WTC11 (cell line): ENCODE measurements around the gene FXYD7. TPM values are rescaled to one million over a fixed set of nuclear protein-coding genes. Genes with fewer than 3 reads are reported as not detected.
A peak's percentile ranks its signal among the peaks of the same experiment; 100 is the strongest.

Experiments
- ATAC-seq: fragments of 200-7000 bp; cut with Tn5 transposase; 2 replicates; pipeline ENCODE4 v1.10.0; 2021; ENCODE audit warnings: mild to moderate bottlenecking, moderate library complexity
- CTCF ChIA-PET: fragments of 300-600 bp; sonication (Branson Sonifier 250); formaldehyde crosslinking; loops from one replicate; lab custom pipeline; 2021; ENCODE audit warnings: antibody characterized with exemption; lab: Charles Lee
- POLR2A ChIA-PET: fragments of 350-600 bp; sonication (Branson Sonifier 250); formaldehyde crosslinking; loops from one replicate; lab custom pipeline; 2021; ENCODE audit warnings: antibody characterized with exemption; lab: Charles Lee
- DNase-seq: peaks from one replicate; pipeline ENCODE4 v3.0.0; 2021; ENCODE audit warnings: low spot score
- H3K27ac Mint-ChIP-seq: 2 replicates; pipeline ENCODE4 v1.8.0; 2021; ENCODE audit warnings: mixed read lengths
- H3K27me3 Mint-ChIP-seq: 2 replicates; pipeline ENCODE4 v1.8.0; 2021; ENCODE audit warnings: low read depth, mild to moderate bottlenecking, moderate library complexity, mixed read lengths
- H3K36me3 Mint-ChIP-seq: 2 replicates; pipeline ENCODE4 v1.8.0; 2021; ENCODE audit warnings: mixed read lengths
- H3K4me1 Mint-ChIP-seq: 2 replicates; pipeline ENCODE4 v1.8.0; 2022; ENCODE audit warnings: mixed read lengths
- H3K4me3 Mint-ChIP-seq: 2 replicates; pipeline ENCODE4 v1.8.0; 2021; ENCODE audit warnings: mild to moderate bottlenecking, moderate library complexity, mixed read lengths
- H3K9me3 Mint-ChIP-seq: 2 replicates; pipeline ENCODE4 v1.8.0; 2021; ENCODE audit warnings: mixed read lengths
- CBFB ChIP-seq: sonication (generic); formaldehyde crosslinking; IDR thresholded peaks from 2 replicates; pipeline ENCODE4 v1.8.1; 2022; ENCODE audit warnings: mild to moderate bottlenecking, low read depth, missing genetic modification reagents
- CREM ChIP-seq: sonication (generic); formaldehyde crosslinking; IDR thresholded peaks from 2 replicates; pipeline ENCODE4 v1.8.1; 2022; ENCODE audit warnings: mild to moderate bottlenecking, missing genetic modification reagents, moderate library complexity
- CTCF ChIP-seq: fragments of 200-600 bp; IDR thresholded peaks from 2 replicates; pipeline ENCODE4 v1.8.0; 2022; ENCODE audit warnings: antibody characterized with exemption
- E2F4 ChIP-seq: sonication (generic); formaldehyde crosslinking; IDR thresholded peaks from 2 replicates; pipeline ENCODE4 v1.8.1; 2022; ENCODE audit warnings: low read depth, mild to moderate bottlenecking, moderate library complexity, missing genetic modification reagents, borderline replicate concordance
- ERG ChIP-seq: fragments of 250-450 bp; sonication (Bioruptor Pico); IDR thresholded peaks from 2 replicates; pipeline ENCODE4 v1.8.0; 2021; ENCODE audit warnings: mild to moderate bottlenecking
- FOXK1 ChIP-seq: sonication (generic); formaldehyde crosslinking; IDR thresholded peaks from 2 replicates; pipeline ENCODE4 v1.8.0; 2022; ENCODE audit warnings: mild to moderate bottlenecking, moderate library complexity, missing genetic modification reagents
- FOXP1 ChIP-seq: sonication (generic); formaldehyde crosslinking; IDR thresholded peaks from 2 replicates; pipeline ENCODE4 v1.8.0; 2022; ENCODE audit warnings: missing genetic modification reagents, mild to moderate bottlenecking, moderate library complexity, borderline replicate concordance
- GABPB1 ChIP-seq: sonication (generic); formaldehyde crosslinking; IDR thresholded peaks from 2 replicates; pipeline ENCODE4 v1.8.1; 2023; ENCODE audit warnings: mild to moderate bottlenecking, missing genetic modification reagents
- HMGA2 ChIP-seq: fragments of 250-450 bp; sonication (Bioruptor Pico); IDR thresholded peaks from 2 replicates; pipeline ENCODE4 v1.4.0; 2021; ENCODE audit warnings: mild to moderate bottlenecking, moderate library complexity
- HMGXB4 ChIP-seq: sonication (generic); formaldehyde crosslinking; IDR thresholded peaks from 2 replicates; pipeline ENCODE4 v1.8.1; 2023; ENCODE audit warnings: mild to moderate bottlenecking, moderate library complexity, missing genetic modification reagents
- KAT7 ChIP-seq: sonication (generic); formaldehyde crosslinking; IDR thresholded peaks from 2 replicates; pipeline ENCODE4 v1.8.1; 2023; ENCODE audit warnings: missing genetic modification reagents, mild to moderate bottlenecking, borderline replicate concordance
- MAX ChIP-seq: sonication (generic); formaldehyde crosslinking; IDR thresholded peaks from 2 replicates; pipeline ENCODE4 v1.8.0; 2022; ENCODE audit warnings: mild to moderate bottlenecking, missing genetic modification reagents
- MXD4 ChIP-seq: fragments of 250-450 bp; sonication (Bioruptor Pico); IDR thresholded peaks from 2 replicates; pipeline ENCODE4 v1.8.0; 2021; ENCODE audit warnings: mild to moderate bottlenecking, moderate library complexity, borderline replicate concordance
- NFE2L1 ChIP-seq: sonication (generic); formaldehyde crosslinking; IDR thresholded peaks from 2 replicates; pipeline ENCODE4 v1.8.1; 2023; ENCODE audit warnings: missing genetic modification reagents
- NR3C1 ChIP-seq: sonication (generic); formaldehyde crosslinking; conservative IDR thresholded peaks from 2 replicates; pipeline ENCODE4 v1.8.1; 2023; ENCODE audit warnings: low read depth, mild to moderate bottlenecking, missing genetic modification reagents
- PRRX2 ChIP-seq: fragments of 250-450 bp; sonication (Bioruptor Pico); IDR thresholded peaks from 2 replicates; pipeline ENCODE4 v1.8.0; 2021; ENCODE audit warnings: mild to moderate bottlenecking
- SMAD3 ChIP-seq: sonication (generic); formaldehyde crosslinking; IDR thresholded peaks from 2 replicates; pipeline ENCODE4 v1.8.0; 2022; ENCODE audit warnings: missing genetic modification reagents, mild to moderate bottlenecking, borderline replicate concordance
- ZBTB21 ChIP-seq: sonication (generic); formaldehyde crosslinking; IDR thresholded peaks from 2 replicates; pipeline ENCODE4 v1.8.1; 2023; ENCODE audit warnings: mild to moderate bottlenecking, missing genetic modification reagents, borderline replicate concordance
- ZBTB43 ChIP-seq: sonication (generic); formaldehyde crosslinking; IDR thresholded peaks from 2 replicates; pipeline ENCODE4 v1.8.1; 2023; ENCODE audit warnings: mild to moderate bottlenecking, missing genetic modification reagents
- ZNF138 ChIP-seq: sonication (generic); formaldehyde crosslinking; conservative IDR thresholded peaks from 2 replicates; pipeline ENCODE4 v1.8.1; 2022; ENCODE audit warnings: mild to moderate bottlenecking, moderate library complexity, missing genetic modification reagents
- ZNF281 ChIP-seq: sonication (generic); formaldehyde crosslinking; IDR thresholded peaks from 2 replicates; pipeline ENCODE4 v1.8.0; 2023; ENCODE audit warnings: mild to moderate bottlenecking, missing genetic modification reagents
- ZNF423 ChIP-seq: fragments of 250-450 bp; sonication (Bioruptor Pico); IDR thresholded peaks from 2 replicates; pipeline ENCODE4 v2.1.2; 2022; ENCODE audit warnings: mild to moderate bottlenecking, moderate library complexity
- ZNF671 ChIP-seq: fragments of 250-450 bp; sonication (Bioruptor Pico); IDR thresholded peaks from 2 replicates; pipeline ENCODE4 v1.8.0; 2021; ENCODE audit warnings: mild to moderate bottlenecking
- total RNA-seq: library from RNA; stranded (reverse); gene quantifications from 3 replicates; pipeline ENCODE4 v1.2.3, GENCODE V29; 2021

FXYD7 gene
- total RNA-seq, 1 experiment from 2014 or later: 16.7 TPM

- H3K4me3 Mint-ChIP-seq: peak within 1 kb of the TSS; percentile 10; the same call in 1 of the 2 replicates
- DNase-seq (no peak), ATAC-seq (no peak)
- peaks cover 12% of the 10 kb centered on the region for H3K9me3 Mint-ChIP-seq
- H3K36me3 Mint-ChIP-seq: peaks cover 4% of the 10 kb centered on the region; the same call in 1 of the 2 replicates
- ChIA-PET POLR2A (no interaction called here), CTCF (interaction anchor here (0.5 to 5.2 kb wide), 31 partner anchors 8 to 489 kb away, joined by 3 to 72 read pairs (median 5); partner anchors contain the start of genes FXYD3, FXYD5, HPN and ZNF30)
- H3K4me1 Mint-ChIP-seq: peaks cover 17% of the 10 kb centered on the region
- H3K27ac Mint-ChIP-seq: no peak within 1 kb of the TSS
- TF ChIP-seq E2F4: no peak
- TF ChIP-seq PRRX2 (CRISPR knock-in tag): no peak
- TF ChIP-seq ZBTB21 (CRISPR knock-in tag): no peak
- TF ChIP-seq MXD4: no peak
- no peak for TF ChIP-seq HMGA2 (CRISPR knock-in tag)
- no peak for TF ChIP-seq ZNF138 (CRISPR knock-in tag)
- TF ChIP-seq NR3C1 (CRISPR knock-in tag): no peak
- TF ChIP-seq ZBTB43 (CRISPR knock-in tag): no peak
- no peak for TF ChIP-seq ERG
- TF ChIP-seq ZNF423 (CRISPR knock-in tag): no peak
- TF ChIP-seq GABPB1: no peak
- no peak for TF ChIP-seq SMAD3
- no peak for TF ChIP-seq FOXP1 (CRISPR knock-in tag)
- TF ChIP-seq MAX (CRISPR knock-in tag): no peak
- peaks cover 6% of the 10 kb centered on the region for H3K27me3 Mint-ChIP-seq
These were observed 8.3 kb upstream of the FXYD7 start, which contains the start of gene LGI4 for GRCh38 chr19:35134601-35135242. Gene LGI4, minus strand, starts transcription at chr19:35135059. Its CDS starts 379 bp downstream, at chr19:35134680.

- H3K27me3 Mint-ChIP-seq: peaks cover 9% of the 10 kb centered on the region
- H3K9me3 Mint-ChIP-seq: peaks cover 12% of the 10 kb centered on the region
- peak; percentile 91 for ATAC-seq
- ChIA-PET CTCF (interaction anchor here (0.5 to 5.2 kb wide), 32 partner anchors 9 to 613 kb away, joined by 3 to 72 read pairs (median 5); partner anchors contain the start of genes FXYD3, FXYD5, HPN and LIN37), POLR2A (interaction anchor here (0.6 kb wide), 1 partner anchor 68 kb away, joined by 3 read pairs; no protein-coding TSS in a partner anchor)
- H3K4me1 Mint-ChIP-seq: peaks cover 21% of the 10 kb centered on the region
- DNase-seq: peak; percentile 88
- H3K4me3 Mint-ChIP-seq: peak overlapping the region; percentile 10; the same call in 1 of the 2 replicates
- H3K27ac Mint-ChIP-seq: no peak overlapping the region
- H3K36me3 Mint-ChIP-seq: peaks cover 4% of the 10 kb centered on the region; the same call in 1 of the 2 replicates
- TF ChIP-seq FOXK1 (CRISPR knock-in tag) (peak; percentile 49; the same call in 1 of the 2 replicates), ZNF671 (CRISPR knock-in tag) (no peak), FOXP1 (CRISPR knock-in tag) (no peak), KAT7 (CRISPR knock-in tag) (no peak), CBFB (no peak), NFE2L1 (CRISPR knock-in tag) (no peak), CTCF (peak; percentile 93), HMGXB4 (CRISPR knock-in tag) (peak; percentile 70), ZNF281 (CRISPR knock-in tag) (no peak), CREM (CRISPR knock-in tag) (no peak)
These were observed 7.6 kb upstream of the FXYD7 start for GRCh38 chr19:35135389-35135909.
